Measurements from ENCODE around the gene LDLRAD1. TPM values are rescaled to one million over a fixed set of nuclear protein-coding genes. Genes with fewer than 3 reads are reported as not detected.

The LDLRAD1 gene
- polyA plus RNA-seq, 1 donor, result not detected

Other genes with a start within 250 kb of the LDLRAD1 start
- gene NDC1, start 179.9 kb downstream of the LDLRAD1 start, polyA plus RNA-seq (ENCODE audit: insufficient read length), result 9.3 TPM
- 14.4 TPM for gene YIPF1, start 128.4 kb downstream of the LDLRAD1 start, polyA plus RNA-seq (ENCODE audit: insufficient read length)
- gene DIO1, start 124.0 kb downstream of the LDLRAD1 start, polyA plus RNA-seq (ENCODE audit: insufficient read length), result not detected
- 22.5 TPM for gene IFT25, start 72.5 kb downstream of the LDLRAD1 start, polyA plus RNA-seq (ENCODE audit: insufficient read length)
- 20.2 TPM for gene LRRC42, start 71.8 kb downstream of the LDLRAD1 start, polyA plus RNA-seq (ENCODE audit: insufficient read length)
- gene TMEM59, start 35.0 kb upstream of the LDLRAD1 start, polyA plus RNA-seq (ENCODE audit: insufficient read length), result 133 TPM
- gene TCEANC2, start 35.4 kb upstream of the LDLRAD1 start, polyA plus RNA-seq (ENCODE audit: insufficient read length), result 6.3 TPM
- gene CDCP2, start 134.8 kb upstream of the LDLRAD1 start, polyA plus RNA-seq (ENCODE audit: insufficient read length), result not detected
- 7.3 TPM for gene CYB5RL, start 181.8 kb upstream of the LDLRAD1 start, polyA plus RNA-seq (ENCODE audit: insufficient read length)
- gene MRPL37, start 182.0 kb upstream of the LDLRAD1 start, polyA plus RNA-seq (ENCODE audit: insufficient read length), result 65.1 TPM